SK-N-SH (cell line): Measurements from ENCODE around the gene CNOT4. TPM values are rescaled to one million over a fixed set of nuclear protein-coding genes. Genes with fewer than 3 reads are reported as not detected.

Experiments
- CTCF ChIA-PET: fragments of 300-600, 350-600 bp; formaldehyde crosslinking; extraction: SDS; loops from one replicate; lab custom pipeline; 2021; lab: Yijun Ruan, JAX
- POLR2A ChIA-PET: fragments of 350-600 bp; sonication (Branson Sonifier 250); formaldehyde crosslinking; extraction: SDS; loops from one replicate; lab custom pipeline; 2020; ENCODE audit warnings: antibody characterized with exemption, inconsistent platforms; lab: Yijun Ruan, JAX
- DNase-seq: peaks from one replicate; pipeline ENCODE4 v3.0.0; 2012
- H2AFZ ChIP-seq: fragments of 200-600 bp; sonication (generic); 2 replicates; pipeline ENCODE4 v1.8.1; 2016; ENCODE audit warnings: antibody characterized with exemption, mild to moderate bottlenecking, low read depth
- H3F3A ChIP-seq: fragments of 200-600 bp; sonication (generic); replicated peaks from 2 replicates; pipeline ENCODE3; 2016; ENCODE audit warnings: antibody characterized with exemption, mild to moderate bottlenecking; ENCODE audit not compliant: insufficient read depth
- H3K27ac ChIP-seq, 2 experiments: fragments of 200-500 bp in 1 of 2; fragments of 200-600 bp in 1 of 2; sonication (Bioruptor generic) in 1 of 2; sonication (generic), shearing (Covaris generic) in 1 of 2; 2 replicates each; pipeline versions ENCODE4 v1.5.1 to v1.6.1; 2014 to 2016; ENCODE audit warnings: low read depth in 2 of 2, inconsistent platforms in 1 of 2, low read length in 1 of 2, mild to moderate bottlenecking in 1 of 2, mixed read lengths in 1 of 2
- H3K27me3 ChIP-seq: fragments of 200-600 bp; sonication (generic), shearing (Covaris generic); 2 replicates; pipeline ENCODE4 v1.6.1; 2016; ENCODE audit warnings: mixed run types; ENCODE audit not compliant: insufficient read depth
- H3K36me3 ChIP-seq, 2 experiments: fragments of 200-500 bp in 1 of 2; fragments of 200-600 bp in 1 of 2; sonication (Bioruptor generic) in 1 of 2; sonication (generic) in 1 of 2; replicated peaks in 1 of 2; 2 replicates each; pipeline versions ENCODE3 to v1.5.1; 2014 to 2016; ENCODE audit warnings: low read length in 1 of 2, mild to moderate bottlenecking in 1 of 2; ENCODE audit not compliant: insufficient read depth in 2 of 2, control insufficient read depth in 1 of 2
- H3K4me1 ChIP-seq, 2 experiments: fragments of 200-500 bp in 1 of 2; fragments of 200-600 bp in 1 of 2; sonication (Bioruptor generic) in 1 of 2; sonication (generic), shearing (Covaris generic) in 1 of 2; 2 replicates each; pipeline versions ENCODE4 v1.5.1 to v1.6.1; 2014 to 2016; ENCODE audit warnings: low read depth in 1 of 2, low read length in 1 of 2, mixed run types in 1 of 2; ENCODE audit not compliant: insufficient read depth in 2 of 2, control insufficient read depth in 1 of 2
- H3K4me2 ChIP-seq: fragments of 200-600 bp; sonication (generic), shearing (Covaris generic); 2 replicates; pipeline ENCODE4 v1.6.1; 2017; ENCODE audit warnings: mixed run types
- H3K4me3 ChIP-seq, 2 experiments: fragments of 200-500 bp in 1 of 2; fragments of 200-600 bp in 1 of 2; sonication (Bioruptor generic) in 1 of 2; sonication (generic), shearing (Covaris generic) in 1 of 2; 2 replicates each; pipeline versions ENCODE4 v1.5.1 to v1.8.1; 2014 to 2016; ENCODE audit warnings: low read depth in 2 of 2, inconsistent platforms in 1 of 2, low read length in 1 of 2, mild to moderate bottlenecking in 1 of 2, mixed read lengths in 1 of 2, moderate library complexity in 1 of 2
- H3K79me2 ChIP-seq: fragments of 200-600 bp; sonication (generic); 2 replicates; pipeline ENCODE4 v1.8.1; 2017; ENCODE audit warnings: mild to moderate bottlenecking; ENCODE audit not compliant: insufficient read depth
- H3K9ac ChIP-seq: fragments of 200-600 bp; sonication (generic); 2 replicates; pipeline ENCODE4 v1.6.1; 2017; ENCODE audit warnings: mixed run types
- H3K9me2 ChIP-seq: fragments of 200-600 bp; sonication (generic); 2 replicates; pipeline ENCODE4 v1.6.1; 2017; ENCODE audit warnings: mixed run types
- H3K9me3 ChIP-seq: fragments of 200-600 bp; sonication (generic); 2 replicates; pipeline ENCODE4 v1.6.1; 2017; ENCODE audit warnings: mixed run types, mild to moderate bottlenecking, moderate library complexity
- H4K20me1 ChIP-seq: fragments of 200-600 bp; sonication (generic); 2 replicates; pipeline ENCODE4 v1.6.1; 2017; ENCODE audit warnings: mild to moderate bottlenecking, mixed run types; ENCODE audit not compliant: insufficient read depth
- CHD2 ChIP-seq: fragments of 150-350 bp; IDR thresholded peaks from 2 replicates; pipeline ENCODE4 v1.6.1; 2018; ENCODE audit warnings: low read length; ENCODE audit not compliant: partially characterized antibody
- CTCF ChIP-seq: fragments of 200-600 bp; sonication (generic); IDR thresholded peaks from 2 replicates; pipeline ENCODE4 v1.6.1; 2017; ENCODE audit warnings: antibody characterized with exemption, mild to moderate bottlenecking, moderate library complexity
- FOSL2 ChIP-seq: IDR thresholded peaks from 2 replicates; pipeline ENCODE4 v1.4.0; 2012; ENCODE audit warnings: low read depth, mild to moderate bottlenecking, moderate library complexity, borderline replicate concordance
- MXI1 ChIP-seq: IDR thresholded peaks from 2 replicates; pipeline ENCODE4 v1.6.1; 2012; ENCODE audit warnings: mild to moderate bottlenecking, low read depth, low read length, improper control_type of control experiment
- NFIC ChIP-seq: IDR thresholded peaks from 2 replicates; pipeline ENCODE4 v1.4.0; 2012; ENCODE audit warnings: borderline replicate concordance
- PBX3 ChIP-seq: IDR thresholded peaks from 2 replicates; pipeline ENCODE4; 2012
- POLR2AphosphoS5 ChIP-seq: IDR thresholded peaks from 2 replicates; pipeline ENCODE4 v1.6.1; 2012; ENCODE audit warnings: low read depth, low read length
- RAD21 ChIP-seq: IDR thresholded peaks from 2 replicates; pipeline ENCODE4 v1.6.1; 2012; ENCODE audit warnings: mild to moderate bottlenecking, low read length
- RXRA ChIP-seq: IDR thresholded peaks from 2 replicates; pipeline ENCODE4 v1.4.0; 2012; ENCODE audit warnings: low read depth, mild to moderate bottlenecking, borderline replicate concordance
- SIN3A ChIP-seq: IDR thresholded peaks from 2 replicates; pipeline ENCODE4 v1.6.1; 2012; ENCODE audit warnings: low read depth, mild to moderate bottlenecking, low read length, moderate library complexity, borderline replicate concordance
- TAF1 ChIP-seq: IDR thresholded peaks from 2 replicates; pipeline ENCODE4 v1.6.1; 2012; ENCODE audit warnings: low read depth, mild to moderate bottlenecking, low read length, moderate library complexity, borderline replicate concordance
- TCF12 ChIP-seq: IDR thresholded peaks from 2 replicates; pipeline ENCODE4 v1.4.0; 2012
- USF2 ChIP-seq: fragments of 150-350 bp; IDR thresholded peaks from 2 replicates; pipeline ENCODE4 v1.6.1; 2017; ENCODE audit warnings: antibody characterized with exemption, low read length, low read depth, borderline replicate concordance
- YY1 ChIP-seq: IDR thresholded peaks from 2 replicates; pipeline ENCODE4 v1.4.0; 2012; ENCODE audit warnings: low read depth, mild to moderate bottlenecking
- WGBS: methylation state at CpG from one replicate; pipeline ENCODE4 v1.1.6; 2017; ENCODE audit warnings: low lambda C conversion rate; 5-methylcytosine and 5-hydroxymethylcytosine counted together
- polyA plus RNA-seq, 3 experiments: library from polyadenylated mRNA; depleted of rRNA; stranded (reverse); fragments of >200 nt; gene quantifications; 2 replicates each; pipeline ENCODE4 v1.2.3, GENCODE V29; 2012

CNOT4 gene
- polyA plus RNA-seq, 1 of the 3 experiments (the other 2 are of a cell fraction) = 8.0 TPM

GRCh38 chr7:135383525-135384175 is 126.3 kb downstream of the CNOT4 start:
- DNase-seq = no peak
- H3K9me2 ChIP-seq = no peaks in the 10 kb centered on the region
- ChIA-PET CTCF (interaction anchor here (0.7 kb wide), 1 partner anchor 102 kb away, joined by 4 read pairs; no protein-coding TSS in a partner anchor), POLR2A (no interaction called here)
- no peaks in the 10 kb centered on the region for H3K79me2 ChIP-seq
- H3F3A ChIP-seq = no peaks in the 10 kb centered on the region
- TF ChIP-seq RXRA (no peak), CHD2 (no peak), POLR2AphosphoS5 (no peak), CTCF (no peak), SIN3A (no peak), NFIC (no peak), USF2 (no peak), YY1 (no peak), RAD21 (no peak), TAF1 (no peak), FOSL2 (no peak), PBX3 (no peak), MXI1 (no peak), TCF12 (no peak)
- H3K27me3 ChIP-seq = no peaks in the 10 kb centered on the region
- peaks cover 0 to 14% of the 10 kb centered on the region in 2 experiments; a peak in 2 of 4 replicates for H3K4me1 ChIP-seq
- H3K4me3 ChIP-seq = no peak overlapping the region
- 94% methylated on average over 2 of the region's 2 CpGs for WGBS
- no peaks in the 10 kb centered on the region for H4K20me1 ChIP-seq
- no peak overlapping the region for H3K4me2 ChIP-seq
- no peak overlapping the region for H3K27ac ChIP-seq
- H3K9me3 ChIP-seq = no peaks in the 10 kb centered on the region
- H3K9ac ChIP-seq = no peak overlapping the region
- H2AFZ ChIP-seq = no peak overlapping the region
- H3K36me3 ChIP-seq = peaks cover 20 to 40% of the 10 kb centered on the region in 2 experiments

GRCh38 chr7:135382173-135382572 is 127.7 kb downstream of the CNOT4 start:
- no peaks in the 10 kb centered on the region for H3K79me2 ChIP-seq
- DNase-seq = no peak
- TF ChIP-seq USF2 (no peak), MXI1 (no peak), YY1 (no peak)
- ChIA-PET POLR2A (no interaction called here), CTCF (interaction anchor here (0.9 to 2.8 kb wide), 5 partner anchors 20 to 108 kb away, joined by 3 to 12 read pairs (median 3); no protein-coding TSS in a partner anchor)
- H3K9me3 ChIP-seq = no peaks in the 10 kb centered on the region
- no peak overlapping the region for H2AFZ ChIP-seq
- no peaks in the 10 kb centered on the region for H3K27me3 ChIP-seq
- H3K4me1 ChIP-seq = peaks cover 0 to 12% of the 10 kb centered on the region in 2 experiments; a peak in 2 of 4 replicates
- WGBS = 91% methylated on average over 3 of the region's 3 CpGs
- H3K9ac ChIP-seq = no peak overlapping the region
- H3K27ac ChIP-seq = no peak overlapping the region
- H3K9me2 ChIP-seq = no peaks in the 10 kb centered on the region
- no peaks in the 10 kb centered on the region for H4K20me1 ChIP-seq
- H3K4me2 ChIP-seq = no peak overlapping the region
- H3F3A ChIP-seq = no peaks in the 10 kb centered on the region
- peaks cover 13 to 31% of the 10 kb centered on the region in 2 experiments for H3K36me3 ChIP-seq
- no peak overlapping the region for H3K4me3 ChIP-seq
